Upper lobe of left lung (tissue), 6 donors: ENCODE measurements around the gene PDXDC1. TPM values are rescaled to one million over a fixed set of nuclear protein-coding genes. Genes with fewer than 3 reads are reported as not detected.
"Not testable (repeated sequence)": the region's sequence is repeated elsewhere in the genome, so short reads cannot be mapped to it uniquely, and the experiment has no call there.

Experiments
- ATAC-seq, 2 donors: fragments of 200-7000 bp; cut with Tn5 transposase; one replicate each; pipeline ENCODE4 v1.9.1; 2022; ENCODE audit warnings: mild to moderate bottlenecking in 2 of 2, moderate library complexity in 2 of 2; ENCODE audit not compliant: low FRiP score in 2 of 2
- DNase-seq, 2 donors: peaks; one replicate each; pipeline ENCODE4 v3.0.0-alpha.2; 2019 to 2020
- H3K27ac ChIP-seq, 4 donors: fragments of 200-600 bp; sonication (generic); one replicate each; pipeline ENCODE4 v1.5.1; 2016 to 2019
- H3K27me3 ChIP-seq, 4 donors: fragments of 200-600 bp; sonication (generic); one replicate each; pipeline ENCODE4 v1.5.1; 2017 to 2019
- H3K36me3 ChIP-seq, 4 donors: fragments of 200-600 bp; sonication (generic); one replicate each; pipeline ENCODE4 v1.5.1; 2016 to 2019
- H3K4me1 ChIP-seq, 4 donors: fragments of 200-600 bp; sonication (generic); one replicate each; pipeline ENCODE4 v1.5.1; 2018 to 2019
- H3K4me3 ChIP-seq, 4 donors: fragments of 200-600 bp; sonication (generic); one replicate each; pipeline ENCODE4 v1.5.1; 2017 to 2019; ENCODE audit warnings: mild to moderate bottlenecking in 2 of 4, moderate library complexity in 1 of 4
- H3K9me3 ChIP-seq, 4 donors: fragments of 200-600 bp; sonication (generic); one replicate each; pipeline ENCODE4 v1.5.1; 2018 to 2019
- CTCF ChIP-seq, 6 experiments: fragments of 450-650 bp in 4 of 6; fragments of 200-600 bp in 2 of 6; sonication (generic) in 2 of 6; IDR thresholded peaks; one replicate each; pipeline ENCODE4 v1.5.1; 2016 to 2019; ENCODE audit warnings: antibody characterized with exemption in 6 of 6
- POLR2A ChIP-seq, 4 donors: fragments of 450-650 bp; IDR thresholded peaks; one replicate each; pipeline ENCODE4 v1.5.1; 2016 to 2017; ENCODE audit warnings: antibody characterized with exemption in 4 of 4, mild to moderate bottlenecking in 2 of 4
- POLR2AphosphoS5 ChIP-seq, 2 donors: sonication (generic); formaldehyde crosslinking; IDR thresholded peaks; one replicate each; pipeline ENCODE4 v1.5.1; 2017; ENCODE audit warnings: antibody characterized with exemption in 2 of 2
- WGBS, 2 donors: methylation state at CpG; one replicate each; pipeline ENCODE4 v1.1.5; 2017 to 2018; 5-methylcytosine and 5-hydroxymethylcytosine counted together
- total RNA-seq, 6 donors: library from RNA; depleted of rRNA in 4 of 6; stranded (reverse); fragments of >200 nt in 4 of 6; gene quantifications; one replicate each; pipeline versions ENCODE4 v1.1.0 to v1.2.1, GENCODE V29; 2016 to 2021
- donor health status: DM: no; HTN: no; CAD: no; lungs with moderate emphysema.
- donor health status: DM: no; HTN: yes; CAD: no; lungs with severe emphysema.

The PDXDC1 gene
- total RNA-seq, 6 donors from 2014 or later = 67.1 to 148 (median 85.2) TPM

- ATAC-seq = peak; percentile 2 to 27
- TF ChIP-seq POLR2AphosphoS5 (IDR thresholded peaks at IDR 0.05) = peak in 1 of 2 donors; percentile 9
- H3K4me3 ChIP-seq = peak overlapping the region in 3 of 4 donors; percentile 10 to 29 (median 28)
These were observed 169.3 kb downstream of the PDXDC1 start for GRCh38 chr16:15144092-15144631.

GRCh38 chr16:15144781-15145417 is 170.1 kb downstream of the PDXDC1 start:
- not testable (repeated sequence) for H3K9me3 ChIP-seq, ATAC-seq, H3K36me3 ChIP-seq, H3K27me3 ChIP-seq, H3K4me3 ChIP-seq
- H3K4me1 ChIP-seq = peaks cover 33 to 68% (median 42%) of the 10 kb centered on the region in 4 donors
- H3K27ac ChIP-seq = peak overlapping the region; percentile 74 to 88 (median 82)
- 41 to 54% methylated on average over 7 to 20 of the region's 20 CpGs for WGBS, 2 donors
- DNase-seq = peak in 1 of 2 donors; percentile 73

More at GRCh38 chr16:15144092-15144631, 169.3 kb downstream of the PDXDC1 start:
- 20% methylated on average over 22 of the region's 22 CpGs; no CpG with 5 or more reads in 1 of the 2 donors for WGBS, 2 donors
- H3K9me3 ChIP-seq, H3K36me3 ChIP-seq, H3K27me3 ChIP-seq: not testable (repeated sequence)
- DNase-seq = peak; percentile 45 to 76
- Histone ChIP-seq H3K27ac (peak overlapping the region; percentile 74 to 88 (median 82)), H3K4me1 (peaks cover 33 to 68% (median 42%) of the 10 kb centered on the region in 4 donors)

- TF ChIP-seq POLR2AphosphoS5 (IDR thresholded peaks at IDR 0.05) = peak; percentile 49 to 61
- 80 to 86% methylated on average over 20 to 35 of the region's 35 CpGs for WGBS, 2 donors
- H3K27me3 ChIP-seq, H3K4me3 ChIP-seq, H3K36me3 ChIP-seq, H3K9me3 ChIP-seq: not testable (repeated sequence)
- H3K27ac ChIP-seq = peak overlapping the region; percentile 74 to 88 (median 82)
- DNase-seq (peak in 1 of 2 donors; percentile 88), ATAC-seq (peak in 1 of 2 donors; percentile 25)
- H3K4me1 ChIP-seq = peaks cover 33 to 65% (median 42%) of the 10 kb centered on the region in 4 donors
These were observed 170.8 kb downstream of the PDXDC1 start for GRCh38 chr16:15145418-15146263.

GRCh38 chr16:15146264-15146662 is 171.4 kb downstream of the PDXDC1 start:
- H3K4me1 ChIP-seq = peaks cover 33 to 59% (median 39%) of the 10 kb centered on the region in 4 donors
- not testable (repeated sequence) for ATAC-seq, H3K36me3 ChIP-seq, H3K9me3 ChIP-seq, H3K4me3 ChIP-seq, H3K27me3 ChIP-seq
- peak in 1 of 2 donors; percentile 75 for DNase-seq
- peak overlapping the region; percentile 35 to 88 (median 72) for H3K27ac ChIP-seq
- 87 to 97% methylated on average over 16 to 23 of the region's 23 CpGs for WGBS, 2 donors

- H3K27me3 ChIP-seq, ATAC-seq, H3K27ac ChIP-seq, DNase-seq, H3K4me3 ChIP-seq, H3K9me3 ChIP-seq, H3K36me3 ChIP-seq: not testable (repeated sequence)
- WGBS, 2 donors = 87 to 90% methylated on average over 12 to 17 of the region's 19 CpGs
- peaks cover 20 to 33% (median 24%) of the 10 kb centered on the region in 4 donors for H3K4me1 ChIP-seq
These were observed 174.0 kb downstream of the PDXDC1 start for GRCh38 chr16:15148831-15149230.

- H3K4me3 ChIP-seq, H3K27me3 ChIP-seq, H3K27ac ChIP-seq, ATAC-seq, H3K36me3 ChIP-seq, H3K9me3 ChIP-seq, DNase-seq: not testable (repeated sequence)
- WGBS, 2 donors = 83 to 93% methylated on average over 6 to 10 of the region's 12 CpGs
- peaks cover 16 to 29% (median 21%) of the 10 kb centered on the region in 4 donors for H3K4me1 ChIP-seq
These were observed 174.4 kb downstream of the PDXDC1 start for GRCh38 chr16:15149260-15149659.

GRCh38 chr16:15154005-15154404 is 179.2 kb downstream of the PDXDC1 start:
- not testable (repeated sequence) for H3K36me3 ChIP-seq, H3K4me1 ChIP-seq, H3K27me3 ChIP-seq, H3K9me3 ChIP-seq, ATAC-seq
- peak in 1 of 2 donors; percentile 90 for DNase-seq
- no CpG with 5 or more reads among the region's 48 CpGs for WGBS, 2 donors
- Histone ChIP-seq H3K4me3 (peak overlapping the region; percentile 42 to 66 (median 58)), H3K27ac (peak overlapping the region; percentile 71 to 87 (median 78))

GRCh38 chr16:15154650-15155562 is 180.1 kb downstream of the PDXDC1 start:
- TF ChIP-seq POLR2A (IDR thresholded peaks at IDR 0.05) (peak in 3 of 4 donors; percentile 39 to 61 (median 47)), POLR2AphosphoS5 (IDR thresholded peaks at IDR 0.05) (peak; percentile 33 to 42), CTCF (IDR thresholded peaks at IDR 0.05) (peak in 1 of 6 experiments; percentile 13)
- not testable (repeated sequence) for H3K4me1 ChIP-seq, H3K9me3 ChIP-seq, H3K36me3 ChIP-seq, H3K27me3 ChIP-seq
- ATAC-seq (peak; percentile 82 to 96), DNase-seq (peak; percentile 92 to 96)
- Histone ChIP-seq H3K4me3 (peak overlapping the region in 3 of 4 donors; percentile 41 to 66 (median 57)), H3K27ac (peak overlapping the region in 3 of 4 donors; percentile 56 to 87 (median 71))
- WGBS, 2 donors = 0 to 1% methylated on average over 16 to 21 of the region's 80 CpGs

GRCh38 chr16:15157644-15158043 is 182.8 kb downstream of the PDXDC1 start:
- not testable (repeated sequence) for H3K4me3 ChIP-seq, H3K27ac ChIP-seq, H3K9me3 ChIP-seq, ATAC-seq, DNase-seq, H3K4me1 ChIP-seq, H3K27me3 ChIP-seq, H3K36me3 ChIP-seq
- 94 to 95% methylated on average over 5 to 8 of the region's 8 CpGs for WGBS, 2 donors

- not testable (repeated sequence) for H3K36me3 ChIP-seq
These were observed 184.8 kb downstream of the PDXDC1 start for GRCh38 chr16:15159671-15160070.

More at GRCh38 chr16:15159671-15160070, 184.8 kb downstream of the PDXDC1 start:
- not testable (repeated sequence) for H3K27ac ChIP-seq, H3K4me1 ChIP-seq, ATAC-seq, H3K27me3 ChIP-seq, H3K4me3 ChIP-seq, DNase-seq, H3K9me3 ChIP-seq
- WGBS, 2 donors = 90 to 93% methylated on average over 4 of the region's 5 CpGs
